Measurements from ENCODE around the gene PPIP5K2. TPM values are rescaled to one million over a fixed set of nuclear protein-coding genes. Genes with fewer than 3 reads are reported as not detected.

Gene PPIP5K2
- polyA plus RNA-seq, 3 donors: 23.1 to 66.0 (median 41.1) TPM

DNA sequence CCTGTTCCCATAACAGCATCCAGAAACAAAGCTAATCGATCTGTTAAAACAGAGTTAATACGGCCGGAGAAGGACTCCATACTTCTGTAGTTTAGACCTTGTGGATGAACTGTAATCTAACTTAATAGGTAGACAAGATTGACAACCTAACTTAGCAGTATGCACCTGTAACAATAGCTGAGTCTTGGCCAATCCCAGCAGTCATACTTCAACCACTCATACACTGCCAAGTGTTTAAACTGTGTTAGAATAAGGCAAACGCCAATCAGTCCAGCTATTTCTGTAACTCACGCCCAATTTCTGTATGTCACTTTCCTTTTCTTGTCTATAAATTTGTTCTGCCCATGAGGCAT is 104.8 kb downstream of the PPIP5K2 start:
- no peak for DNase-seq
- Mint-ChIP-seq H3K27ac (no peak overlapping the region), H3K36me3 (no peaks in the 10 kb centered on the region), H3K27me3 (ENCODE audit: low read depth in 3 of 3) (no peaks in the 10 kb centered on the region), H3K4me1 (peaks cover 11% of the 10 kb centered on the region), H3K9me3 (peaks cover 0 to 3% (median 0%) of the 10 kb centered on the region in 7 donors), H3K4me3 (no peak overlapping the region)
- no peaks in the 10 kb centered on the region for H3K36me3 ChIP-seq (replicated peaks in 1 of 2; ENCODE audit: control insufficient read depth in 1 of 2, insufficient read depth in 2 of 2, low read length in 2 of 2)
- H3K27ac ChIP-seq (ENCODE audit: low read depth in 1 of 2, low read length in 2 of 2): no peak overlapping the region
- no CpG with 5 or more reads among the region's 5 CpGs for WGBS (ENCODE audit: insufficient coverage)
- no peaks in the 10 kb centered on the region for H3K27me3 ChIP-seq (ENCODE audit: control insufficient read depth in 2 of 2, insufficient read depth in 2 of 2, low read length in 2 of 2)
- H3K4me2 ChIP-seq (replicated peaks; ENCODE audit: extremely low read depth, low read length, poor library complexity, severe bottlenecking): no peak overlapping the region
- H3K9ac ChIP-seq (ENCODE audit: insufficient read depth, low read length, poor library complexity, severe bottlenecking): no peak overlapping the region
- H2AFZ ChIP-seq (ENCODE audit: insufficient read depth, low read depth, low read length, poor library complexity, severe bottlenecking): no peak overlapping the region
- H4K20me1 ChIP-seq (ENCODE audit: insufficient read depth, low read length): no peaks in the 10 kb centered on the region
- intact Hi-C loops (cut with micrococcal nuclease): no loop called here
- no peaks in the 10 kb centered on the region for H3K9me3 ChIP-seq (replicated peaks in 1 of 2; ENCODE audit: control insufficient read depth in 1 of 2, insufficient read depth in 1 of 2, low read length in 2 of 2)
- H3K4me1 ChIP-seq (ENCODE audit: control insufficient read depth in 1 of 2, insufficient read depth in 2 of 2, low read length in 2 of 2): peaks cover 3 to 4% of the 10 kb centered on the region in 2 donors
- H3K79me2 ChIP-seq (ENCODE audit: insufficient read depth, low read length): no peaks in the 10 kb centered on the region
- no peak overlapping the region for H3K4me3 ChIP-seq (replicated peaks in 1 of 3; ENCODE audit: low read depth in 2 of 3, low read length in 3 of 3)
- TF ChIP-seq, protein P1, sequence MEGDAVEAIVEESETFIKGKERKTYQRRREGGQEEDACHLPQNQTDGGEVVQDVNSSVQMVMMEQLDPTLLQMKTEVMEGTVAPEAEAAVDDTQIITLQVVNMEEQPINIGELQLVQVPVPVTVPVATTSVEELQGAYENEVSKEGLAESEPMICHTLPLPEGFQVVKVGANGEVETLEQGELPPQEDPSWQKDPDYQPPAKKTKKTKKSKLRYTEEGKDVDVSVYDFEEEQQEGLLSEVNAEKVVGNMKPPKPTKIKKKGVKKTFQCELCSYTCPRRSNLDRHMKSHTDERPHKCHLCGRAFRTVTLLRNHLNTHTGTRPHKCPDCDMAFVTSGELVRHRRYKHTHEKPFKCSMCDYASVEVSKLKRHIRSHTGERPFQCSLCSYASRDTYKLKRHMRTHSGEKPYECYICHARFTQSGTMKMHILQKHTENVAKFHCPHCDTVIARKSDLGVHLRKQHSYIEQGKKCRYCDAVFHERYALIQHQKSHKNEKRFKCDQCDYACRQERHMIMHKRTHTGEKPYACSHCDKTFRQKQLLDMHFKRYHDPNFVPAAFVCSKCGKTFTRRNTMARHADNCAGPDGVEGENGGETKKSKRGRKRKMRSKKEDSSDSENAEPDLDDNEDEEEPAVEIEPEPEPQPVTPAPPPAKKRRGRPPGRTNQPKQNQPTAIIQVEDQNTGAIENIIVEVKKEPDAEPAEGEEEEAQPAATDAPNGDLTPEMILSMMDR (IDR thresholded peaks at IDR 0.05): peak; percentile 38

- no peak overlapping the region for H3K4me3 ChIP-seq (replicated peaks in 1 of 3; ENCODE audit: low read depth in 2 of 3, low read length in 3 of 3)
- no peak overlapping the region for H3K27ac ChIP-seq (ENCODE audit: low read depth in 1 of 2, low read length in 2 of 2)
- no peaks in the 10 kb centered on the region for H3K79me2 ChIP-seq (ENCODE audit: insufficient read depth, low read length)
- Mint-ChIP-seq H3K4me1 (peaks cover 17% of the 10 kb centered on the region), H3K36me3 (no peaks in the 10 kb centered on the region), H3K4me3 (no peak overlapping the region), H3K27ac (no peak overlapping the region), H3K27me3 (ENCODE audit: low read depth in 3 of 3) (no peaks in the 10 kb centered on the region), H3K9me3 (peaks cover 0 to 3% (median 0%) of the 10 kb centered on the region in 7 donors)
- no peaks in the 10 kb centered on the region for H3K9me3 ChIP-seq (replicated peaks in 1 of 2; ENCODE audit: control insufficient read depth in 1 of 2, insufficient read depth in 1 of 2, low read length in 2 of 2)
- no peaks in the 10 kb centered on the region for H4K20me1 ChIP-seq (ENCODE audit: insufficient read depth, low read length)
- TF ChIP-seq, protein P1 (IDR thresholded peaks at IDR 0.05): no peak
- H3K9ac ChIP-seq (ENCODE audit: insufficient read depth, low read length, poor library complexity, severe bottlenecking): no peak overlapping the region
- peaks cover 3 to 4% of the 10 kb centered on the region in 2 donors for H3K4me1 ChIP-seq (ENCODE audit: control insufficient read depth in 1 of 2, insufficient read depth in 2 of 2, low read length in 2 of 2)
- intact Hi-C loops (cut with micrococcal nuclease): no loop called here
- no peak overlapping the region for H3K4me2 ChIP-seq (replicated peaks; ENCODE audit: extremely low read depth, low read length, poor library complexity, severe bottlenecking)
- H2AFZ ChIP-seq (ENCODE audit: insufficient read depth, low read depth, low read length, poor library complexity, severe bottlenecking): no peak overlapping the region
- no CpG with 5 or more reads among the region's 5 CpGs for WGBS (ENCODE audit: insufficient coverage)
- no peaks in the 10 kb centered on the region for H3K27me3 ChIP-seq (ENCODE audit: control insufficient read depth in 2 of 2, insufficient read depth in 2 of 2, low read length in 2 of 2)
- DNase-seq: no peak
- H3K36me3 ChIP-seq (replicated peaks in 1 of 2; ENCODE audit: control insufficient read depth in 1 of 2, insufficient read depth in 2 of 2, low read length in 2 of 2): no peaks in the 10 kb centered on the region
These were observed 108.0 kb downstream of the PPIP5K2 start for GRCh38 chr5:103228061-103228460.
